Measurements from ENCODE around the gene ABHD15.

ABHD15 gene

DNA sequence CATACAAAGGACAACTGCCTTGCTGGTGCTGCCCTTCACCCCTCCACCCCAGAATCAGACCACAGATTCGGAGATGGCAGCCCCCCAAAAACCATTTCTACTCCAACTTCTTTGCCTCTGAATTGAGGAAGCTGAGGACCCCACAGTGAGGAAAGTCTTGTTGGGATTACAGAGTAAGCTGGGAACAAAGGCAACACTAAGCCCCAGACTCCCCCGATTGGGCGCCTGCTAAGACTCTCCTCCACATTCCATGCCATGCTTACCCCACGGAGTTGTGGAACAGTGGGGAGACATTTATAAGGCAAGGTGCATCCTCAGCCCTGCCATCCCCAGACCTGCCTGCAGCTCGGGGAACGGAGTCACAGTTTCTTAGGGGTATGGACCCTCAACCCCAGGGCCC lies 20.8 kb upstream of the ABHD15 start:
- DNase-seq (ENCODE audit: extremely low spot score) = no peak
- TF ChIP-seq, protein P1, sequence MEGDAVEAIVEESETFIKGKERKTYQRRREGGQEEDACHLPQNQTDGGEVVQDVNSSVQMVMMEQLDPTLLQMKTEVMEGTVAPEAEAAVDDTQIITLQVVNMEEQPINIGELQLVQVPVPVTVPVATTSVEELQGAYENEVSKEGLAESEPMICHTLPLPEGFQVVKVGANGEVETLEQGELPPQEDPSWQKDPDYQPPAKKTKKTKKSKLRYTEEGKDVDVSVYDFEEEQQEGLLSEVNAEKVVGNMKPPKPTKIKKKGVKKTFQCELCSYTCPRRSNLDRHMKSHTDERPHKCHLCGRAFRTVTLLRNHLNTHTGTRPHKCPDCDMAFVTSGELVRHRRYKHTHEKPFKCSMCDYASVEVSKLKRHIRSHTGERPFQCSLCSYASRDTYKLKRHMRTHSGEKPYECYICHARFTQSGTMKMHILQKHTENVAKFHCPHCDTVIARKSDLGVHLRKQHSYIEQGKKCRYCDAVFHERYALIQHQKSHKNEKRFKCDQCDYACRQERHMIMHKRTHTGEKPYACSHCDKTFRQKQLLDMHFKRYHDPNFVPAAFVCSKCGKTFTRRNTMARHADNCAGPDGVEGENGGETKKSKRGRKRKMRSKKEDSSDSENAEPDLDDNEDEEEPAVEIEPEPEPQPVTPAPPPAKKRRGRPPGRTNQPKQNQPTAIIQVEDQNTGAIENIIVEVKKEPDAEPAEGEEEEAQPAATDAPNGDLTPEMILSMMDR (IDR thresholded peaks at IDR 0.05; ENCODE audit: control extremely low read depth, extremely low read depth, low read depth, missing control alignments) = no peak
- ChIA-PET POLR2A (no interaction called here), CTCF (interaction anchor here (1.0 to 5.3 kb wide), 10 partner anchors 8 to 439 kb away, joined by 3 to 61 read pairs (median 5); no protein-coding TSS in a partner anchor)

DNA sequence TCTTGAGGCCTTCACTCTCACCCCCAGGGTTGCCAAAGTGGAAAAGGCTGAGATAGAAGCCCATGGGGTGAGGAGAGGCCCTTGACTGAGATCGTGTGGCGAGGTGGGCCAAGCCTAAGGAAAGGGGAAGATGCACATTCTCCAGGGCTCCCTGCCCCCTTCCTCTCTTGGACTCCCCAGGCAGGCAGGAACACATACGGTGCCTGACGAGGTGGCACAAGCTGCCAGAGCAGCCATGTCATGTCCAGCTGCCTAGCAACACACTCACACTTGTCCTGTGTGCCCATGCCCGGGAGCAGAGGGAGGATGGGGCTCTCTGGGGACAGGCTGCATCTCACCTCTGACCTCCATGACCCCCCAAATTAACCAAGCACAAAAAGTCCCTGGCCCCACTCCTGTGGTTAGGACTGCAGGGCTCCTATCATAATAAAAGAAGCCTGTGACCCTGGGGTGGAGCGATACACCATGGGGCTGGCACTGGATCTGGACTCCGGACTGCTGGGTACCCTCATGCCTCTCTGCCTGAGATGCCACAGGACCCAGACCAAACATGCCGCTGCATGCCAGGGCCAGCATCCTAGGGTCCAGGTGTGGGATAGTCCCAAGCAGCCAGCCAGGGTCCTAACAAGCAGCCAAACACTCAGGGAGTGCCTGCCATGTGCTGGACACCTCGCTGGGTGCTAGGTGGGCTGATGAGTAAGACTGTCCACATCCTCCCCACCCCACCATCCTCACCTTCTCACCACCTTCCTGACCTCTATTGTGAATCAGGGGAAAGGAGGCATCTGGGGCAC lies 20.0 kb upstream of the ABHD15 start:
- ChIA-PET POLR2A (no interaction called here), CTCF (interaction anchor here (1.3 to 5.3 kb wide), 9 partner anchors 7 to 438 kb away, joined by 3 to 61 read pairs (median 6); no protein-coding TSS in a partner anchor)
- TF ChIP-seq, protein P1 (IDR thresholded peaks at IDR 0.05; ENCODE audit: control extremely low read depth, extremely low read depth, low read depth, missing control alignments) = no peak
- no peak for DNase-seq (ENCODE audit: extremely low spot score)

DNA sequence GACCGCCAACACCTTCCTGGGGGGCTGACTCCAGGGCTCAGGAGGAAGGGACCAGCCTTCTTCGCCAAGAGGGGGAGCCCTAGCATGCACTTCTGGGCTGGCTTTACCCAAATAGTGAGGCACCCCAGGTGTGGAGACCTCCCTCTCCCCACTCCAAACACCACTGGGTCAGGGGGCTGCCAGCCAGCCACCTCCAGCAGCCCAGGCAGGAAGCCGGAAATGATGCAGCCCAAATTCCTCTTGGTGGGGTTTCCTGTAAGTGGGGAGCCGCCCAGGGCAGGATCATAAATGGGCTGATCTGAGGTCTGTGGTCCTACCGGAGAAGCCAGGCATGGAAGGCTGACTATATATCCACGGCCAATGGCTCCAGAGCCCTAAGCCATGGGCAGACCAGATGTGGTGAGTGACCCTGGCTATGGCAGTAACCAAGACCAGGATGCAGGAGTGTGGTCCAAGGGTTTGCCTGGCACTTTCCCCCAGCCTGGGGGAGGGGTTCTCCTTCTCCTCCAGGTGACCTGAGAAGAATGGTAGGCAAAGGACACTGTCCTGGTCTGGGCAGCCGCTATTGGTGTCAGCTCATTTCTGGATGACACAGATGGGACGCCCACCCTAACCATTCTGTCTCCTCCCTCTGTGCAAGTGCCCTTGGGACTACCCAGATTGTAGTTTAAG lies 18.4 kb upstream of the ABHD15 start:
- POLR2A ChIA-PET = no interaction called here
- DNase-seq (ENCODE audit: extremely low spot score) = peak; percentile 54
- TF ChIP-seq, protein P1 (IDR thresholded peaks at IDR 0.05; ENCODE audit: control extremely low read depth, extremely low read depth, low read depth, missing control alignments) = peak; percentile 50
- CTCF ChIA-PET = interaction anchor here (1.3 to 5.3 kb wide), 6 partner anchors 11 to 508 kb away, joined by 3 to 61 read pairs (median 11); no protein-coding TSS in a partner anchor

DNA sequence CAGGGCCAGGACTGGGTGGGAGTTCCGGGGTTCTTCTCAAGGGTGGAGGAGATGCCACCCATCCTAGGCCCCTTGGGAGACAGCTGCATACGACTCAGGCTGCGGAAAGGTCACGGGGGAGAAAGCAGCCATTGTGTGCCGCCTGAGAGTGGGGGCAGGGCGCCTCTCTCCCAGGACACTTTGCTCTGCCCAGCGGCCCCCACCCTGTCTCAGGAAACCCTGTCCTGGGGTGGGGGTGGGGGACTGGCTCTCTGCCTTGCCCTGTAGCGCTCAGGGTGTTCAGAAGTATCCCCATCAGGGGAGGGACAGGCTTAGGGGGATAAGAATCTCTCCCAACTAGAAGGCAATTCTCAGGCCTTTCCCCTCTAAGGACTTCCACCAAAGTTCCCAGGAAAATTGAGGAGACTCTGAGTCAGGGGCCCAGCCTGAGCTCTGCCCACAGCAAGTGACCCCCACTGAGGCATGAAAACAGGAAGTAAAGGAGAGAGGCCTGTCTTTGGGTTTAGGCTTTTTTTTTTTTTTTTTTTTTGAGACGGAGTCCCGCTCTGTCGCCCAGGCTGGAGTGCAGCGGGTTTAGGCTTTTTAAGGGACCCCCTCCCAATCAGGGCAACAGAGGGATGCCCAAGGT lies 17.7 kb upstream of the ABHD15 start:
- CTCF ChIA-PET = interaction anchor here (2.5 to 12.8 kb wide), 4 partner anchors 8 to 33 kb away, joined by 16 to 144 read pairs (median 42); partner anchors contain the start of gene ANKRD13B
- POLR2A ChIA-PET = no interaction called here
- no peak for DNase-seq (ENCODE audit: extremely low spot score)
- TF ChIP-seq, protein P1 (IDR thresholded peaks at IDR 0.05; ENCODE audit: control extremely low read depth, extremely low read depth, low read depth, missing control alignments) = no peak

DNA sequence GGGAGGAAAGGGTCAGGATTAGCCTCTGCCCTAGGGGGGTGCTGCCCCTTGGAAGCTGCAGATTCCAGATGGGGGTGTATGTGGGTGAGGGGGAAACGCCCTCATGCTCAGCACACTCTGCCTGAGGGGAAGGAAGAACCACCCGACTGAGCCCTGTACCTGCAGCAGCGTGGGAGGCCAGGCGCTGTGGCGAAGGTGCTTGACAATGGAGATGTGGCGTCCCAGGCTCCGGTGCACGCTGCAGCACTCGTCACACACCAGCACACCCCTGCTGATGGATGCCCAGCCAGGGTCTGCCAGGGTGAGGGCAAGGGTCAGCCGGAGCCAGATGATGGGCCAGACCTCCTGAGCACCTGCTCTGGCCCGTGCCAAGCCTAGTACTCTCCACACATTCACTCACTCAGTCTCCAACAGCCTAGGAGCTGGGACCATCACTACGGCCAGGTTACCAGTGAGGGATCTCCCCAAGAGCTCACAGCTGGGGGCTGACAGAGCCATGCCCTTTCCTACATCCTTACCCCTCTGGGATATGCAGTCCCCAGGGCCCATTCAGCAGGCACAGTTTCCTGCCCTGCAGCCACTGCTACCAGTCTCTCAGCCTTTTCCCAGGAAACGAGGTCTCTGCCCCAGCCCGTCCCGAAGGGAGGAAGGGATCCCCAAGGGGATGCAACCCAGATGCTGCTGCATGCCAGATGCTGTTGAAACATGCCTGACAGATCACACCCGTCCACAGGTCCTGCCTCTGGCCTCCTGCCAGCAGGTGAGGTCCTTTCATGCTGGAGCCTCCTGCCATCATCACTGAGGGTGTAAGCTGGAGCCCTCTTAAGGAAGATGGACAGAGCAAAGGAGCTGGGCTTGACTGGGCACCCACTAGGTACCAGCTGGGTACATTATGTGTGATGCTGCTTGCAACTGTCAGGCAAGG lies 16.7 kb upstream of the ABHD15 start:
- ChIA-PET CTCF (interaction anchor here (1.2 to 14.3 kb wide), 4 partner anchors 9 to 32 kb away, joined by 3 to 172 read pairs (median 88); partner anchors contain the start of gene ANKRD13B), POLR2A (no interaction called here)
- DNase-seq (ENCODE audit: extremely low spot score) = no peak
- TF ChIP-seq, protein P1 (IDR thresholded peaks at IDR 0.05; ENCODE audit: control extremely low read depth, extremely low read depth, low read depth, missing control alignments) = no peak

Data from GM10248 (cell line).